ENCODE measurements around the gene IPO11.

Gene IPO11

GRCh38 chr5:62499756-62500155, 87.2 kb downstream of the IPO11 start:
- Histone ChIP-seq H3K4me1 (ENCODE audit: insufficient read depth, low read length, severe bottlenecking) (peaks cover 5% of the 10 kb centered on the region), H3K27me3 (ENCODE audit: insufficient read depth, low read length) (no peaks in the 10 kb centered on the region), H3K9ac (ENCODE audit: low read length) (no peak overlapping the region), H3K9me3 (ENCODE audit: low read length) (no peaks in the 10 kb centered on the region), H3K4me3 (ENCODE audit: low read depth, low read length, poor library complexity, severe bottlenecking) (no peak overlapping the region), H4K20me1 (ENCODE audit: insufficient read depth, low read length) (no peaks in the 10 kb centered on the region), H3K36me3 (ENCODE audit: insufficient read depth, low read length) (peaks cover 24% of the 10 kb centered on the region; the same call in 1 of the 2 replicates), H3K79me2 (ENCODE audit: insufficient read depth, low read length) (no peaks in the 10 kb centered on the region), H3K4me2 (ENCODE audit: low read length) (no peak overlapping the region), H3F3A (ENCODE audit: insufficient read depth, low read length) (no peaks in the 10 kb centered on the region), H3K27ac (ENCODE audit: low read depth, low read length, poor library complexity, severe bottlenecking) (no peak overlapping the region), H2AFZ (ENCODE audit: low read length) (no peak overlapping the region), H3K9me2 (ENCODE audit: low read depth, low read length) (no peaks in the 10 kb centered on the region)
- TF ChIP-seq EZH2 (IDR thresholded peaks at IDR 0.05; ENCODE audit: borderline replicate concordance, low read length), result no peak

DNA sequence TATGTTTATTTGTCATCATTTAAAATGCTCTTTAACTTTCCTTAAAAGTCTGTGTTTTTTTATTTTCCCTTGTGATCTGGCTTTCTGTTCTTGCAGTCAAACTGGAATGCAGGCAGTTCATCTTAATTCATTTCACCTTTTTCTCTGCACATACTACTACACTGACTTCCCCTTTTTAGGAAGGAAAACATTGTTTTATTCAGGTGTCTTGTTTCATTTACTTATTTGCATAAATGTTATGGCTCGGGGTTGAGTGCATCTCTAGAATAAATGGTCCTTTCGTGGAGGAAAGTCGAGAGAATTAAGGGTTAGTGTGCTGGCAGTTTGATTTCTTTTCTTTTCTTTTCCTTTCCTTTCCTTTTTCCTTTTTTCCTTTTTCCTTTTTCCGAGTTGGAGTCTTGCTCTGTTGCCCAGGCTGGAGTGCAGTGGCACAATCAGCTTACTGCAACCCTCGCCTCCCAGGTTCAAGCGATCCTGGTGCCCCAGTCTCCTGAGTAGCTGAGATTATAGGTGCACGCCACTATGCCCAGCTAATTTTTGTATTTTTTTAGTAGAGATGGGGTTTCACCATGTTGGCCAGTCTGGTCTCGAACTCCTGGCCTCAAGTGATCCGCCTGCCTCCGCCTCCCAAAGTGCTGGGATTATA, 90.0 kb downstream of the IPO11 start:
- no peak overlapping the region for H3K4me2 ChIP-seq (ENCODE audit: low read length)
- H3K79me2 ChIP-seq (ENCODE audit: insufficient read depth, low read length), result no peaks in the 10 kb centered on the region
- H3K9ac ChIP-seq (ENCODE audit: low read length), result no peak overlapping the region
- H3F3A ChIP-seq (ENCODE audit: insufficient read depth, low read length), result no peaks in the 10 kb centered on the region
- no peaks in the 10 kb centered on the region for H3K9me3 ChIP-seq (ENCODE audit: low read length)
- H4K20me1 ChIP-seq (ENCODE audit: insufficient read depth, low read length), result no peaks in the 10 kb centered on the region
- TF ChIP-seq, protein P1, sequence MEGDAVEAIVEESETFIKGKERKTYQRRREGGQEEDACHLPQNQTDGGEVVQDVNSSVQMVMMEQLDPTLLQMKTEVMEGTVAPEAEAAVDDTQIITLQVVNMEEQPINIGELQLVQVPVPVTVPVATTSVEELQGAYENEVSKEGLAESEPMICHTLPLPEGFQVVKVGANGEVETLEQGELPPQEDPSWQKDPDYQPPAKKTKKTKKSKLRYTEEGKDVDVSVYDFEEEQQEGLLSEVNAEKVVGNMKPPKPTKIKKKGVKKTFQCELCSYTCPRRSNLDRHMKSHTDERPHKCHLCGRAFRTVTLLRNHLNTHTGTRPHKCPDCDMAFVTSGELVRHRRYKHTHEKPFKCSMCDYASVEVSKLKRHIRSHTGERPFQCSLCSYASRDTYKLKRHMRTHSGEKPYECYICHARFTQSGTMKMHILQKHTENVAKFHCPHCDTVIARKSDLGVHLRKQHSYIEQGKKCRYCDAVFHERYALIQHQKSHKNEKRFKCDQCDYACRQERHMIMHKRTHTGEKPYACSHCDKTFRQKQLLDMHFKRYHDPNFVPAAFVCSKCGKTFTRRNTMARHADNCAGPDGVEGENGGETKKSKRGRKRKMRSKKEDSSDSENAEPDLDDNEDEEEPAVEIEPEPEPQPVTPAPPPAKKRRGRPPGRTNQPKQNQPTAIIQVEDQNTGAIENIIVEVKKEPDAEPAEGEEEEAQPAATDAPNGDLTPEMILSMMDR (IDR thresholded peaks at IDR 0.05; ENCODE audit: low read length), result no peak
- TF ChIP-seq EZH2 (IDR thresholded peaks at IDR 0.05; ENCODE audit: borderline replicate concordance, low read length), result no peak
- no peaks in the 10 kb centered on the region for H3K4me1 ChIP-seq (ENCODE audit: insufficient read depth, low read length, severe bottlenecking)
- no peak overlapping the region for H3K27ac ChIP-seq (ENCODE audit: low read depth, low read length, poor library complexity, severe bottlenecking)
- H3K36me3 ChIP-seq (ENCODE audit: insufficient read depth, low read length), result peaks cover 20% of the 10 kb centered on the region
- H3K4me3 ChIP-seq (ENCODE audit: low read depth, low read length, poor library complexity, severe bottlenecking), result no peak overlapping the region
- no peak overlapping the region for H2AFZ ChIP-seq (ENCODE audit: low read length)
- H3K27me3 ChIP-seq (ENCODE audit: insufficient read depth, low read length), result no peaks in the 10 kb centered on the region
- no peaks in the 10 kb centered on the region for H3K9me2 ChIP-seq (ENCODE audit: low read depth, low read length)

- Histone ChIP-seq H3K27me3 (ENCODE audit: insufficient read depth, low read length) (no peaks in the 10 kb centered on the region), H2AFZ (ENCODE audit: low read length) (no peak overlapping the region), H3K9ac (ENCODE audit: low read length) (no peak overlapping the region), H3K9me2 (ENCODE audit: low read depth, low read length) (no peaks in the 10 kb centered on the region), H4K20me1 (ENCODE audit: insufficient read depth, low read length) (no peaks in the 10 kb centered on the region), H3K36me3 (ENCODE audit: insufficient read depth, low read length) (peaks cover 27% of the 10 kb centered on the region), H3K27ac (ENCODE audit: low read depth, low read length, poor library complexity, severe bottlenecking) (no peak overlapping the region), H3K4me2 (ENCODE audit: low read length) (no peak overlapping the region), H3K79me2 (ENCODE audit: insufficient read depth, low read length) (no peaks in the 10 kb centered on the region), H3F3A (ENCODE audit: insufficient read depth, low read length) (no peaks in the 10 kb centered on the region), H3K4me3 (ENCODE audit: low read depth, low read length, poor library complexity, severe bottlenecking) (no peak overlapping the region), H3K9me3 (ENCODE audit: low read length) (no peaks in the 10 kb centered on the region), H3K4me1 (ENCODE audit: insufficient read depth, low read length, severe bottlenecking) (no peaks in the 10 kb centered on the region)
- no peak for TF ChIP-seq EZH2 (IDR thresholded peaks at IDR 0.05; ENCODE audit: borderline replicate concordance, low read length)
- TF ChIP-seq, protein P1 (IDR thresholded peaks at IDR 0.05; ENCODE audit: low read length), result no peak
Measured at GRCh38 chr5:62504129-62504528, 91.6 kb downstream of the IPO11 start.

Measured in OCI-LY1 (cell line).